OCI-M1 (cell line): ENCODE data around the gene IKBKG.
"Not testable (repeated sequence)": the region's sequence is repeated elsewhere in the genome, so short reads cannot be mapped to it uniquely, and the experiment has no call there.

Experiments used
- DNase-seq: peaks from one replicate; lab custom pipeline; 2025; lab: John Stamatoyannopoulos, UW

Gene IKBKG

DNA sequence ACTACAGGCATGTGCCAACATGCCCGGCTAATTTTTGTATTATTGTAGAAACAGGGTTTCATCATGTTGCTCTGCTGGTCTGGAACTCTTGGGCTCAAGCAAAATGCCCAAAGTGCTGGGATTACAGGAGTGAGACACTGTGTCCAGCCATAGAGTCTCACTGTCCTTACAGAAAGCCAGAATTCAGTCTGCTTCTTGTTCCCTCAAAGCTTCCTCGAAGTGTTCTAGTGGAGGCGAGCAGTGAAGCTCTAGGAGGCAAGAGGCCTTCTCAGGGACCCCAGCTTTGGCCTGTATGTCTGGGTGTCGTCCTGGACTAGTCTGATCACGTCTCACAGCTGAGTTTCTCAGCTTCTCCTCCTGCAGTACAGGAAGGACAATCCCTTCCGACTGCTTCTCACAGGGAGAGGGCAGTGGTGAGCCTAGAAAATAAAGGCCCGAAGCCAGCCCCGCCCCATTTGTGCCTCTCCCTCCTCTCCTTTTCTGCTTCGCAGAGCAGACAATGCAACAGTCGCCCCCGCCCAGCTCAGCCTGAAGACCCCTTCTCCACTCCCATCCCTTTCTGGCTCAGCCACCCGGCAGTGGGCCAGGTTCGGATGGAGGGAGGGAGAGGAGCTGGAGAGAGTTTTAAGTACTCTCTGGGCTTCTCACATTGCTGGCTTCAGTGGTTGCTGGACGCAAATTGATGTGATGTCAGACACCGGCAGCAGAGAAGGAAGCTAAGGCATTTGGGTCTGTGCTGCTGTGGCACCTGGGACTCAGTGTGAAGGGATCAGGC, 20.3 kb upstream of the IKBKG start:
- peak; percentile 87 for DNase-seq

GRCh38 chrX:154529206-154529612, 18.2 kb upstream of the IKBKG start:
- no peak for DNase-seq

DNA sequence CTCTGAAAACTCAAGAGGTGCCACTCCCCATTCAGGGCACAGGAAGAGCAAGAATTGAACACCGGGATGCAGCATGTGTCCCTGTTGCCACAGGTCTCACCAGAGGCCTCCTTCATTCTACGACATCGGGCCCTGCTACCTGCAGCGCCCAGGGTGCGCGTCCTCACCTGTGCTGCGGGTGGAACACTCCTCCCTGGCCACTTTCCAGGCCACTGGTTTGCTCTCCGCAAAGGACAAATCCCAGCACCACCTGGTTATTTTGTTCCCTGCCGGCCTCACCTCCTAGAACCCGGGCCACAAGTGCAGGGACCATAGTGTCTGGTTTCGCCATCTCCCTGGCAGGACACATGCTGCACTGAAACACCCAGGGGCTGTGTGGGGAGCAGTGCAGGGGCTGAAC, 17.1 kb upstream of the IKBKG start:
- no peak for DNase-seq

DNA sequence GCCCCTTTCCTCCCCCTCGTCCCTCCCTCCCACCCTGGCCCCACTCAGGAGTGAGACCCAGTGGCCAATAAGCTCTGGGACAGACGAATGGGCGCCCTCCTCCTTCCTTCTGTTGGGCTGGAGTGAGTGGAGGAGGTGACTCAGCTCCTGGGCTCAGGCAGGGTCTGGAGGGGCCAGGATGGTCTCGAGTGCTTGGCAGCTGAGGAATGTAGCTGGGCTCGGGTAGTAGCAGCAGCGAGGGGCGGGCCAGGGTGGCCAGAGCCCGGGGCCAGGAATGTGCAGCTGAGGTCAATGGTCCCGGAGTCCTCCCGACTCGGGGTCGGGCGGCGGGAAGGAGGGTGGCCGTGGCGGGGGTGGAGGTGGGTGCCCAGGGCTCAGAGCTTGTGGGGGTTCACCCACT, 15.8 kb upstream of the IKBKG start:
- no peak for DNase-seq

GRCh38 chrX:154532690-154533089, 14.7 kb upstream of the IKBKG start:
- no peak for DNase-seq

- peak; percentile 91 for DNase-seq
Measured at GRCh38 chrX:154534526-154535322, 12.7 kb upstream of the IKBKG start.

DNA sequence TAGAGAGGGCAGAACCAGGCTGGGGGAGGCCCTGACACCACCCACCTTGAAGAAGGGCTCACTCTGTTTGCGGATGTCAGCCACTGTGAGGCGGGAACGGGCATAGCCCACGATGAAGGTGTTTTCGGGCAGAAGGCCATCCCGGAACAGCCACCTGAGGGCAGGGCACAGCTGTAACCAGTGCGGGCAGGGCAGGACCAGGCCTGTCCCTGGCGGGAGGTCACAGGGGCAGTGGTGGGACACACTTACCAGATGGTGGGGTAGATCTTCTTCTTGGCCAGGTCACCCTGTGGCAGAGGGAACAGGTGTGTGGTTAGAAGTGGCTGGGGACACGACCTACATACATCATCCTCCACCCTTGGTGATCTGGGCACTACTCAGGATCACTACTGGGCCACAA, 11.5 kb upstream of the IKBKG start:
- DNase-seq, result no peak

DNA sequence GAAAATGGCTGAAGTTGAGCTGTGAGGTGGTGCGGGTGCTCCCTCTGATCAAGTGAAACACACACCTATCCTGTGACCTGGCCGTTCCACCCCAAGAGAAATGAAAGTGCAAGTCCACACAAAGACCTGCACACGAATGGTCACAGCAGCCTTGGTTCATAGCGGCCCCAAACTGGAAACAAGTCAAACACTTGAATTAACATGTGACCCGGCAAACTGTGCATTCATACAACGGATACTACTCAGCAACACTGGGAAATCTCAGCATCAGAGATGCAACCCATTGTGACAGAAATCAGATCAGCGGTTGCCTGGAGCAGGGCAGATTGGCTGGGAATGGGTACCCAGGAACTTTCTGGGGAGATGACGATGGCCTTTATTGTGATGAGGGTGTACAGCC, 8.3 kb upstream of the IKBKG start:
- no peak for DNase-seq

GRCh38 chrX:154540365-154540764, 7.1 kb upstream of the IKBKG start:
- not testable (repeated sequence) for DNase-seq

DNA sequence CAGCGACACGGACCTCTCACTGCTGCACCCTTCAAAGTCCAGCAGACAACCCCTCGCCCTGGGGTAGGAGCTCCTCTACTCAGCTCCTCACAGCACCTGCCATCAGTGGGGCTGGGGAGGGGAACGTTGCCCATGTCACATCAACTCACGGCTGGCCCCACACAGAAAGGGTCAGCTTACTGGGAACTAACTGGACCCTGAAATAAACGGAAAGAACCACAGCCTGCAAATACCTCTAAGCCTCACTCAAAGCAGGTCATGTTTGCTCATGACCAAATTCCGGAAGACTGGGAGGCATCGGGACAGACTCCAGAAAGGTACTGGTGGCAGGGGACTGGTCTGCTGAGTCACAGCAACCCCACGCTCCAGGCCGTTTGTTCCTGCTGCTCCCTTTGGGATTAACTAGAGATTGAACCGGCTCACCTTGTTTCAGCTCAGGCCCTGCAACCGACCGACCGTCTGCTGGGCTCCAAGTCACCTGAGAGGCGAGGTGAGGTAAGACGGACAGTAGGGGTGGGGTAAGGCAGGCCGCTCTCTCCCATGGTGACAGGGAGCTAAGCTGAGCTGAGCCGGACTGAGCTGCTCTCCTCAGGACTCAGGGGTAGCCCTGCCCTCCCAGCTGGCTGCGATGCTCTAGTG, 6.4 kb upstream of the IKBKG start:
- DNase-seq, result no peak

DNA sequence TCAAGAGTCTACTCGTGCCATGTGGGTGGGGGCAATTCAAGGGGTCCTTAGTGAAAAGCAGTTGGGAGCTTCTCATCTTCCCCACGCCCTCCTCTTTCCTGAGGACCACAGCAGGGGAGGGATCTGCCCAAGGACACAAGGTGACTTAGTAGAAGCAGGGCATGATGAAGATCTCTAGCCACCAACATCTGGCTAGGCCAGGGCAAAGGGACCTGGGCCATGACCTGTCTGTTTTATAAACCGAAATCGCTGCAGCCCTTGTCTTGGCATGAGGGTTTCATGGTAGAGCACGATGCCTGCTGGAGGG, 5.9 kb upstream of the IKBKG start:
- DNase-seq, result no peak

GRCh38 chrX:154541896-154542722, 5.3 kb upstream of the IKBKG start:
- DNase-seq, result peak; percentile 95

DNA sequence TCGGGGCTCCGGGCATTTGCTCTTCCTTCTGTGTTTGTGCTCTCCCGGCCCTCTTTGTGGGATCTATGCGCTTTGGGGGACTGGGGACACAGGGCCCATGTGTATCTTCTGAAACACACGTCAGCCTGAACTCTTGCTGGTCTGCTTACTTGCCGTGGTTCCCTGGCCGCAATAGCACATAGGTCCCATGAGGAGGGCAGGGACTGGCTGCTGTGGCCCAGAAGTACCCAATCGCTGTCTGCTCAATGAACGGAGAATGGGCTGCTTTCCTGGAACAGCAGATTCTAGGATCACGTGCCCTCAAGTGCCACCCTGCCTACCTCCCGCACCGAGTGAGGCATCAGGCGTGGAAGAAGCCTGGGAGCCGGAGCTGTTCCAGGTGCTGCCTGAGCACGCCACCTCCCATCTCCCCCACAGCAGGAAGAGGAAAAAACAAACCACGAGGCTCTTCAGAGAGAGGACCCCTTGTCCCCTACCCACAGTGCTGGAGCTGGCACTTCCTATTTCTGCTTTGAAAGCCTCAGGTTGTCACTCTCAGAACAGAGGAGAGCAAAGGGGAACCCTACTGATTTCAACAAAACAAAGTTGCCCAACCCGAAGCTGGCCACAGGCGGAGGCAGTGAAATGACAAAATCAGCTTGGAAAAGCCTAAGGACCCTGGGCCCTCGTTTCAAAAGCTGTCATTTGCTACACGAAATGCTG, 4.5 kb upstream of the IKBKG start:
- peak; percentile 69 for DNase-seq

DNA sequence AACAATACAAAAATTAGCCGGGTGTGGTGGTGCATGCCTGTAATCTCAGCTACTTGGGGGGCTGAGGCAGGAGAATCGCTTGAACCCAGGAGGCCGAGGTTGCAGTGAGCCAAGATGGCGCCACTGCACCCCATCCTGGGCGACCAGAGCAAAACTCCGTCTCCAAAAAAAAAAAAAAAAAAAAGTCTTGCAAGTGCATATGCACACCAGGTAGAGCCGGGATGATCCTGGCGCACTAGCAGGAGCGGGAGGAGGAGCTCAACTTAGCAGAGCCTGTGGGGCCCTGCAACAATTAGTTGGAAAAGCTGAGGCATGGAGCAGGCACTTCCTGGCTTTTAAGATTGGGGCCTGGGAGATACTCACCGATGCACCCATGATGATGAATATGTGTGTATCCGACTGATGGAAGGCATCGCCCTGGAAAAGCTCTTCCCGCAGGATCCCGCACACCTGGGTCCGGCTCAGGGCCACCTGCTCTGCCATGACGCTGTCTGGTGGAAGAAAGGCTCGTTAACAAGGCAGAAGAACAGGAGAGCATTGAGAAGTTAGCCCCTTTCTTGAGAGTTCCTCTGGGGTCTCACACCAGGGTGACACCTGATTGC, 1.6 kb upstream of the IKBKG start:
- no peak for DNase-seq

- DNase-seq, result peak; percentile 90
Measured at GRCh38 chrX:154546354-154547244, 821 bp upstream of the IKBKG start, which contains the start of gene G6PD. G6PD (minus strand) TSS chrX:154546846; CDS start chrX:154546155, 691 bp downstream.

- peak; percentile 42 for DNase-seq
Measured at GRCh38 chrX:154548028-154548316, 552 bp downstream of the IKBKG start.

DNA sequence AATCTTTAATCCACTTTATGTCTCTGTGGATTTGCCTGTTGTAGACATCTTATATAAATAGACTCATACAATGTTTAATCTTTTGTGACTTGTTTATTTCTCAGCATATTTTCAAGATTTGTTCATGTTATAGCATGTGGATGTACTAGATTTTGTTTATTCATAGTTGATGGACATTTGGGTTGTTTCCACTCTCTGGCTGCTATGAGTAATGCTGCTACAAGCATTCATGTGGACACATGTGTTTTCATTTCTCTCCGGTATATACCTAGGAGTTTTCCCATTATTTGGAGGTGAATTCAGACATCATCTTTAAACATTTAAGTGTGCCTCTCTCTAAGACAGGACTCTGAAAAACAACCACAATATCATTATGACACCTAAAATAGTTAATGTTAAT, 2.3 kb downstream of the IKBKG start:
- DNase-seq, result no peak

GRCh38 chrX:154552112-154552806, 4.8 kb downstream of the IKBKG start:
- DNase-seq, result not testable (repeated sequence)

DNA sequence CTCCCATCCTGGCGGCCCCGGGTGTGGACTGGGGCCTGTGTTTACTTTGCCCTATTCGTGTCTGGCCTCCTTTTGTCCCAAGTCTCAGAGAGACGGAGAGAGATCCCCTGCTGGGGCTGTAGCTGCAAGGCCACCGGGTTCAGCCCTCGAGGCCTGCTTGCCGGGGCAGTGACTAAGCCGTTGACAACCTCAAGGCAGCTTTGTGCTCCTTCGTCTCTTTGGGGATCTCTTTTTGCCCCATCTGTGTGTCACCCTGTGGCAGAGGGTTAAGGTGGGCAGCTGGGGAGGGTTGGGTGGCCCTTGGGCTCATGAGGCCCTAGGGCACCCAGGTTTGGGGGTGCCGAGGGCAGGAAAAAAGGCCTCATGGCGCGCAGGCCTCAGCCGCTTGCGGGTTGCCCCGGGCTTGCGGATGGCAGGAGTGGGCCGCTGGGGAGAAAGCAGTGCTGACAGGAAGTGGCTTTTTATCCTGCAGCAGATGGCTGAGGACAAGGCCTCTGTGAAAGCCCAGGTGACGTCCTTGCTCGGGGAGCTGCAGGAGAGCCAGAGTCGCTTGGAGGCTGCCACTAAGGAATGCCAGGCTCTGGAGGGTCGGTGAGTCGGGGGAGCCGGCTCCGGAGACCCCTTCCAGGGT, 10.8 kb downstream of the IKBKG start:
- DNase-seq, result not testable (repeated sequence)
